GM10248 (cell line): ENCODE results near the gene LRRN2.

Experiments
- CTCF ChIA-PET: fragments of 300-600 bp; sonication (Branson Sonifier 250); formaldehyde crosslinking; extraction: SDS; loops from one replicate; lab custom pipeline; 2021; ENCODE audit warnings: antibody characterized with exemption; lab: Yijun Ruan, JAX
- POLR2A ChIA-PET: fragments of 350-650 bp; sonication (Branson Sonifier 250); formaldehyde crosslinking; extraction: SDS; loops from one replicate; lab custom pipeline; 2020; ENCODE audit warnings: antibody characterized with exemption; lab: Yijun Ruan, JAX
- DNase-seq: peaks from one replicate; pipeline ENCODE4 v3.0.0; 2012; ENCODE audit errors: extremely low spot score
- CTCF ChIP-seq: IDR thresholded peaks from 2 replicates; pipeline ENCODE4 v1.5.1; 2012; ENCODE audit warnings: mild to moderate bottlenecking, low read depth; ENCODE audit errors: extremely low read depth, missing control alignments, control extremely low read depth

The LRRN2 gene

GRCh38 chr1:204649721-204650521, 35.6 kb downstream of the LRRN2 start:
- no peak for DNase-seq
- CTCF ChIA-PET: interaction anchor here (5.4 kb wide), 1 partner anchor 8 kb away, joined by 27 read pairs; no protein-coding TSS in a partner anchor
- POLR2A ChIA-PET: no interaction called here
- TF ChIP-seq CTCF: no peak

- no peak for TF ChIP-seq CTCF
- DNase-seq: no peak
- CTCF ChIA-PET: interaction anchor here (1.6 to 2.2 kb wide), 2 partner anchors 20 to 99 kb away, joined by 3 to 6 read pairs; no protein-coding TSS in a partner anchor
- POLR2A ChIA-PET: no interaction called here
Observed at GRCh38 chr1:204648576-204648975, 37.0 kb downstream of the LRRN2 start.

- DNase-seq: no peak
- no peak for TF ChIP-seq CTCF
- CTCF ChIA-PET: interaction anchor here (0.7 to 2.2 kb wide), 3 partner anchors 21 to 99 kb away, joined by 3 to 6 read pairs (median 3); no protein-coding TSS in a partner anchor
- POLR2A ChIA-PET: no interaction called here
Observed at GRCh38 chr1:204647805-204648153, 37.8 kb downstream of the LRRN2 start.

GRCh38 chr1:204647114-204647804, 38.3 kb downstream of the LRRN2 start:
- TF ChIP-seq CTCF: no peak
- peak; percentile 68 for DNase-seq
- POLR2A ChIA-PET: no interaction called here
- CTCF ChIA-PET: interaction anchor here (0.7 to 2.2 kb wide), 4 partner anchors 21 to 100 kb away, joined by 3 to 6 read pairs (median 3); no protein-coding TSS in a partner anchor

GRCh38 chr1:204645666-204646065, 39.9 kb downstream of the LRRN2 start:
- TF ChIP-seq CTCF: no peak
- CTCF ChIA-PET: no interaction called here
- DNase-seq: no peak
- POLR2A ChIA-PET: no interaction called here

GRCh38 chr1:204645251-204645650, 40.3 kb downstream of the LRRN2 start:
- CTCF ChIA-PET: interaction anchor here (1.0 to 1.4 kb wide), 2 partner anchors 16 to 162 kb away, joined by 3 to 5 read pairs; no protein-coding TSS in a partner anchor
- DNase-seq: no peak
- POLR2A ChIA-PET: no interaction called here
- no peak for TF ChIP-seq CTCF
